SK-N-SH treated with all-trans-retinoic acid at 6 μM for 48 hours (cell line): Measurements from ENCODE around the gene LCN1.

Experiments
- ATAC-seq: fragments of 200-7000 bp; cut with Tn5 transposase; 3 replicates; pipeline ENCODE4 v1.9.1; 2020; ENCODE audit warnings: mild to moderate bottlenecking, moderate library complexity
- ARNTL ChIP-seq: fragments of 450-650 bp; formaldehyde crosslinking; IDR thresholded peaks from 2 replicates; pipeline ENCODE4 v1.5.0; 2020; ENCODE audit warnings: low read depth, mild to moderate bottlenecking, moderate library complexity, borderline replicate concordance
- BACH2 ChIP-seq: fragments of 250-450 bp; sonication (Bioruptor Pico); IDR thresholded peaks from 2 replicates; pipeline ENCODE4 v1.9.0; 2021; ENCODE audit warnings: mild to moderate bottlenecking, borderline replicate concordance
- CSDC2 ChIP-seq: fragments of 250-450 bp; sonication (Bioruptor Pico); IDR thresholded peaks from 2 replicates; pipeline ENCODE4 v1.5.0; 2020; ENCODE audit warnings: mild to moderate bottlenecking, moderate library complexity
- CSRNP3 ChIP-seq: fragments of 250-450 bp; sonication (Bioruptor Pico); IDR thresholded peaks from 2 replicates; pipeline ENCODE4 v1.5.1; 2021; ENCODE audit warnings: mild to moderate bottlenecking, moderate library complexity
- GLIS3 ChIP-seq: fragments of 250-450 bp; sonication (Bioruptor Pico); IDR thresholded peaks from 2 replicates; pipeline ENCODE4 v1.5.0; 2020; ENCODE audit warnings: mild to moderate bottlenecking, moderate library complexity
- ISL1 ChIP-seq: fragments of 250-450 bp; sonication (Bioruptor Pico); IDR thresholded peaks from 2 replicates; pipeline ENCODE4 v2.1.2; 2022; ENCODE audit warnings: mild to moderate bottlenecking, moderate library complexity
- OSR1 ChIP-seq: fragments of 250-450 bp; sonication (Bioruptor Pico); IDR thresholded peaks from 2 replicates; pipeline ENCODE4 v1.8.0; 2022; ENCODE audit warnings: moderate library complexity, mild to moderate bottlenecking, inconsistent platforms
- POU6F1 ChIP-seq: fragments of 250-450 bp; sonication (Bioruptor Pico); IDR thresholded peaks from 2 replicates; pipeline ENCODE4 v1.8.0; 2021; ENCODE audit warnings: low read depth, mild to moderate bottlenecking, moderate library complexity, borderline replicate concordance
- PPARA ChIP-seq: fragments of 250-450 bp; sonication (Bioruptor Pico); IDR thresholded peaks from 2 replicates; pipeline ENCODE4 v1.5.0; 2020; ENCODE audit warnings: mild to moderate bottlenecking, borderline replicate concordance
- RARB ChIP-seq: fragments of 250-450 bp; sonication (Bioruptor Pico); IDR thresholded peaks from 2 replicates; pipeline ENCODE4 v1.8.0; 2021; ENCODE audit warnings: mild to moderate bottlenecking, moderate library complexity
- SNAI2 ChIP-seq: fragments of 250-450 bp; sonication (Bioruptor Pico); IDR thresholded peaks from 2 replicates; pipeline ENCODE4 v1.5.0; 2020; ENCODE audit warnings: mild to moderate bottlenecking, moderate library complexity
- TOX ChIP-seq: fragments of 250-450 bp; sonication (Bioruptor Pico); IDR thresholded peaks from 2 replicates; pipeline ENCODE4 v1.8.0; 2021; ENCODE audit warnings: mild to moderate bottlenecking, moderate library complexity, borderline replicate concordance
- ZFP3 ChIP-seq: fragments of 250-450 bp; sonication (Bioruptor Pico); IDR thresholded peaks from 2 replicates; pipeline ENCODE4 v1.5.0; 2020; ENCODE audit warnings: mild to moderate bottlenecking, moderate library complexity
- ZFP30 ChIP-seq: fragments of 450-650 bp; formaldehyde crosslinking; IDR thresholded peaks from 2 replicates; pipeline ENCODE4 v1.5.0; 2022; ENCODE audit warnings: mild to moderate bottlenecking, moderate library complexity
- ZNF565 ChIP-seq: fragments of 450-650 bp; formaldehyde crosslinking; conservative IDR thresholded peaks from 2 replicates; pipeline ENCODE4 v1.5.0; 2020; ENCODE audit warnings: low read depth, mild to moderate bottlenecking, moderate library complexity
- ZNF70 ChIP-seq: fragments of 450-650 bp; formaldehyde crosslinking; IDR thresholded peaks from 2 replicates; pipeline ENCODE4 v1.5.0; 2020; ENCODE audit warnings: mild to moderate bottlenecking, moderate library complexity
- ZNF8 ChIP-seq: fragments of 450-650 bp; formaldehyde crosslinking; IDR thresholded peaks from 2 replicates; pipeline ENCODE4 v1.5.0; 2020; ENCODE audit warnings: mild to moderate bottlenecking, moderate library complexity
- TF ChIP-seq, protein P1 (sequence below): fragments of 250-450 bp; sonication (Bioruptor Pico); IDR thresholded peaks from 2 replicates; pipeline ENCODE4 v1.5.0; 2020; ENCODE audit warnings: mild to moderate bottlenecking, moderate library complexity
- TF ChIP-seq, protein P2 (sequence below): fragments of 250-450 bp; sonication (Bioruptor Pico); IDR thresholded peaks from 2 replicates; pipeline ENCODE4 v1.5.1; 2020; ENCODE audit warnings: low read depth, mild to moderate bottlenecking, moderate library complexity

The LCN1 gene

DNA sequence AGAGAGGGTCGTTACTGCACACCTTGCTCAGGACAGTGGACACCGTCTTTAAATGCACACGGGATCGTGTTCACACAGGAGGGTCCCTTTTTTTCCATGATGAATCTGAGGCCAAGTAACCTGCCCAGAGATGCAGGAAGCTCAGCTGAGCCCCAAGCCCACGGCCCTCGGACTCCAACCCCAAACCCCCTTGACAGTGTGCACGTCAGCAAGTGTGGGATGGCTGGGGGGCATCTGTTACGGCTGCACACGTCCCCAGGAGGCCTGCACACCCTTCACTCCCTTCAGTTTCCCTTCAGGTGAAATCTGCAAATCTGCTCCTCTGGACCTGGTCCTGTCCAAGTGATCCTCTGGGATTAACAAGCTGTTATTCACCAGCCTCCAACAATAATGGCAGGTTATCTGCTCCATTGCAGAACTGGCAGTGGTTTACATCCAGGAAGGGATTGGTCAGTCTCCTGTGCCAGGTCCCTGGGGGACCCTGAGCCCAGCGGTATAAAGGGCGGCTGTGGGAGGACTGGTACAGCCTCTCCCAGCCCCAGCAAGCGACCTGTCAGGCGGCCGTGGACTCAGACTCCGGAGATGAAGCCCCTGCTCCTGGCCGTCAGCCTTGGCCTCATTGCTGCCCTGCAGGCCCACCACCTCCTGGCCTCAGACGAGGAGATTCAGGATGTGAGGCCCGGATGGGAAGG, at the start of gene LCN1:
TSS of gene LCN1 (plus strand) at position 525 of the 692 bp plus-strand sequence. CDS start at position 583, 58 bp downstream.
- TF ChIP-seq CSRNP3 (no peak), GLIS3 (no peak), RARB (CRISPR knock-in tag) (no peak)
- ATAC-seq = no peak

DNA sequence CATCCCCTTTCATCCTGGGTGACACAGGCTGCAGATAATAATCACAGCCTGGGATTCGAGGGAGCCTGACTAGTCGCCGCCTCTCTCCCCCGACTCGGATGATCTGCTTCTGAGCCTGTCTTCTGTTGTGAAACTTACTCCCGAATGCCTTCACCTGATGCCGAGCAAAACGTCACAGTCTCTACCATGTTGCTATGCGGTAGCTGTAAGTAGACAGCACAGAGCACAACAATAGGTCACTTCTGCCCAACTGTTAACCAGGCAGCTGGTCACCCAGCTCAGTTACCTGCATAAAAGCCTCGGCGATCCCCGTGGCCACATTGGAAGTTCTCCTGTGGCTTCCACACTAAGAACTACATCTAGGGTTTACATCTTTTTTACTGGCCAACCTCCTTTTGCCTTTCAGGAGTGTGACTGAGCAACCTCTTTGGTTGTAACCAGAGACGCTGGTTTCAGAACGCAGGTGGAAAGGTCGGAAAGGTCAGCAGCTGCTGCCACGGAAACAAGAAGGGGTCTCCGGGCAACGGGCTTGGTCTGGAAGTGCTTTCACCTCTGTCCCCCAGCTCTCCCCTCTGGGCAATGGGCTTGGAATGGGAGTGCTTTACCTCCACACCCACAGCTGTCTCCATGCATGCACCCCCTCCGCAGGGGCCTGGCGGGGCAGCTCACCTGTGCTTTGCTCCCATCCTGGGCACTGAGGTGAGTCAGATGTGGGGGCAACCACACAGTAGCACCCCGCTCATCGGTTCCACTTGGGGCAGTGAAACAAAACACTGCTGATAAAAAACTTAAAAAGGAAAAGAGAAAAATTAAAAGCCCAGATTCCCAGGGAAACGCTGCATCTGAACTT, 49.2 kb upstream of the LCN1 start:
- no peak for ATAC-seq
- TF ChIP-seq ZNF8 (CRISPR knock-in tag) = no peak
- no peak for TF ChIP-seq BACH2 (CRISPR knock-in tag)
- TF ChIP-seq, protein P1, sequence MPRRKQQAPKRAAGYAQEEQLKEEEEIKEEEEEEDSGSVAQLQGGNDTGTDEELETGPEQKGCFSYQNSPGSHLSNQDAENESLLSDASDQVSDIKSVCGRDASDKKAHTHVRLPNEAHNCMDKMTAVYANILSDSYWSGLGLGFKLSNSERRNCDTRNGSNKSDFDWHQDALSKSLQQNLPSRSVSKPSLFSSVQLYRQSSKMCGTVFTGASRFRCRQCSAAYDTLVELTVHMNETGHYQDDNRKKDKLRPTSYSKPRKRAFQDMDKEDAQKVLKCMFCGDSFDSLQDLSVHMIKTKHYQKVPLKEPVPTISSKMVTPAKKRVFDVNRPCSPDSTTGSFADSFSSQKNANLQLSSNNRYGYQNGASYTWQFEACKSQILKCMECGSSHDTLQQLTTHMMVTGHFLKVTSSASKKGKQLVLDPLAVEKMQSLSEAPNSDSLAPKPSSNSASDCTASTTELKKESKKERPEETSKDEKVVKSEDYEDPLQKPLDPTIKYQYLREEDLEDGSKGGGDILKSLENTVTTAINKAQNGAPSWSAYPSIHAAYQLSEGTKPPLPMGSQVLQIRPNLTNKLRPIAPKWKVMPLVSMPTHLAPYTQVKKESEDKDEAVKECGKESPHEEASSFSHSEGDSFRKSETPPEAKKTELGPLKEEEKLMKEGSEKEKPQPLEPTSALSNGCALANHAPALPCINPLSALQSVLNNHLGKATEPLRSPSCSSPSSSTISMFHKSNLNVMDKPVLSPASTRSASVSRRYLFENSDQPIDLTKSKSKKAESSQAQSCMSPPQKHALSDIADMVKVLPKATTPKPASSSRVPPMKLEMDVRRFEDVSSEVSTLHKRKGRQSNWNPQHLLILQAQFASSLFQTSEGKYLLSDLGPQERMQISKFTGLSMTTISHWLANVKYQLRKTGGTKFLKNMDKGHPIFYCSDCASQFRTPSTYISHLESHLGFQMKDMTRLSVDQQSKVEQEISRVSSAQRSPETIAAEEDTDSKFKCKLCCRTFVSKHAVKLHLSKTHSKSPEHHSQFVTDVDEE (CRISPR knock-in tag) = no peak
- no peak for TF ChIP-seq TOX (CRISPR knock-in tag)

DNA sequence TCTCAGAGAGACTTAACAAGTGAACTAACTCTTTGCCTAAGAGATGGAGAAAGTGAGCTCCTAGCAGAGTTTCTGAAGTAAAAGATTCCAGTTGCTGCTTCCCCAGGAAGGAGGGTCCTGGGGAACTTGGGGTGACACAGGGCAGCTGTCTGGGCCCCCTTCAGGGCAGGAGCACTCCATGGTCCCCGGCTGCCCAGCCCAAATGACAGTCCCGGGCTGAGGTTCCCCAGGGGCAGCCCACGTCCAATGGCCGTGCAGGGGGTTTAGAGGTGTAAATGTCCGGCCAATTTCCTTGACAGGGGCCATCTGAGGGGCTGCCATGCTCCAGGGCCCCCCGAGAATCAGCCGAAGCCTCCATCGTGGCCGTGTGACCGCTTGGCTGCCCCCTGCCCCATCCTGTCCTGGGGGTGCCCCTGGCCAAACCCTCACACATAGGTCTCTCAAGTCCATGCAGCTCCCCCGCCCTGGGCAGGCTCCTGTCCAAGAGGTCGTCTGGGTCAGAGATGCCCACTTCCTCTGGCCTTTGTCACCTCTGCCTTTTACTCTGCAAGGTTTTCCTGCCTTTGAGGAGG, 47.2 kb upstream of the LCN1 start:
- ATAC-seq = no peak
- no peak for TF ChIP-seq ZFP3 (CRISPR knock-in tag)
- TF ChIP-seq TOX (CRISPR knock-in tag) = no peak
- TF ChIP-seq RARB (CRISPR knock-in tag) = no peak
- TF ChIP-seq ZNF565 (CRISPR knock-in tag) = no peak
- no peak for TF ChIP-seq PPARA
- no peak for TF ChIP-seq GLIS3
- no peak for TF ChIP-seq ZNF8 (CRISPR knock-in tag)
- TF ChIP-seq ZNF70 (CRISPR knock-in tag) = no peak
- no peak for TF ChIP-seq OSR1 (CRISPR knock-in tag)
- no peak for TF ChIP-seq CSDC2
- no peak for TF ChIP-seq CSRNP3
- no peak for TF ChIP-seq BACH2 (CRISPR knock-in tag)
- TF ChIP-seq SNAI2 (CRISPR knock-in tag) = no peak
- TF ChIP-seq, protein P1 (CRISPR knock-in tag) = no peak
- TF ChIP-seq, protein P2, sequence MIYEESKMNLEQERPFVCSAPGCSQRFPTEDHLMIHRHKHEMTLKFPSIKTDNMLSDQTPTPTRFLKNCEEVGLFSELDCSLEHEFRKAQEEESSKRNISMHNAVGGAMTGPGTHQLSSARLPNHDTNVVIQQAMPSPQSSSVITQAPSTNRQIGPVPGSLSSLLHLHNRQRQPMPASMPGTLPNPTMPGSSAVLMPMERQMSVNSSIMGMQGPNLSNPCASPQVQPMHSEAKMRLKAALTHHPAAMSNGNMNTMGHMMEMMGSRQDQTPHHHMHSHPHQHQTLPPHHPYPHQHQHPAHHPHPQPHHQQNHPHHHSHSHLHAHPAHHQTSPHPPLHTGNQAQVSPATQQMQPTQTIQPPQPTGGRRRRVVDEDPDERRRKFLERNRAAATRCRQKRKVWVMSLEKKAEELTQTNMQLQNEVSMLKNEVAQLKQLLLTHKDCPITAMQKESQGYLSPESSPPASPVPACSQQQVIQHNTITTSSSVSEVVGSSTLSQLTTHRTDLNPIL (CRISPR knock-in tag) = no peak
- no peak for TF ChIP-seq ISL1
- TF ChIP-seq ARNTL (CRISPR knock-in tag) = no peak
- no peak for TF ChIP-seq ZFP30 (CRISPR knock-in tag)
- TF ChIP-seq POU6F1 (CRISPR knock-in tag) = no peak
- TF ChIP-seq, all 23 proteins: peak for 0
